ENCODE data around the gene DLK2.

The DLK2 gene

DNA sequence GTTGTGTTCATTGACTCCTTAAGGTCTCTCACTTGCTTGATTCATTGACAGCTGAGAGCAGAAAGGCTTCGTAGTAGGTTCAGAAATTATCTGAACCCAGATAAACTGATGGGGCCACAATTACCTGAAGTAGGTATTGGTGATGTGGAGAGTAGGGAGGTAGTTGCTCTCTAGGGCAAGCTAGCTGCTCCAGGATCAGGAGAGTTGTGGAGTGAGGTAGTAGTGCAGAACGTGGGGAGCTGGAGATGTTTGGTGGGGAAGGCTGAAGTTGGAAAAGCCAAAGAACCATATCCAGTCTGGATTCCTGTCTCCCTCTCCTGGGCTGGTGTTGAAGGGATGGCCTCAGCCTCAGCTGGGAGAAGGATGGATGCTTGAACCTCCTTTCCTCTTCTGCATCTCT lies 37.9 kb upstream of the DLK2 start:
- H3K4me3 Mint-ChIP-seq, result no peak overlapping the region
- ATAC-seq (replicated peaks) (no peak), DNase-seq (no peak)
- peaks cover 19 to 38% of the 10 kb centered on the region in 2 donors for H3K4me1 Mint-ChIP-seq
- H3K9me3 Mint-ChIP-seq, result no peaks in the 10 kb centered on the region
- no peaks in the 10 kb centered on the region for H3K27me3 Mint-ChIP-seq
- H3K36me3 Mint-ChIP-seq, result peaks cover 13 to 21% of the 10 kb centered on the region in 2 donors
- no peak overlapping the region for H3K27ac Mint-ChIP-seq

DNA sequence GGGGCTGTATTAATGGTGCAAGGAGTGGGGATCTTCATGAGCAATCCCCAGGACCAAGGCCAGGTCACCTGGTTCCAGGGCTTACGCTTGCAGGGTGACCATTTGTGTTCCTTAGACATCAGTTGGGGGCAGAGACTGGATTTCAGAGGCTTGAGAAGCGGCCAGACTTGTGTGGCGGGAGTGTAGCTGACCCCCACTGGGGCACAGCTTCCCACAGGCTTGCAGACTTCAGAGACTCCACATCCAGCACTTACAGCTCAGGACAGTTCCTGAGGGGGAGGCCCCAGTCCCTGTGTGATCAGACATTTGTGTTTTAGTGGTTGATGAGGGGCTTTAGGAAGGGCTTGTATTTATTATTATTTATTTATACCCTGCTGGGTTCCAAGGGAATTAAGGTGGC lies 37.3 kb upstream of the DLK2 start:
- DNase-seq (no peak), ATAC-seq (replicated peaks) (no peak)
- Mint-ChIP-seq H3K4me3 (no peak overlapping the region), H3K27ac (no peak overlapping the region), H3K27me3 (no peaks in the 10 kb centered on the region), H3K9me3 (no peaks in the 10 kb centered on the region), H3K4me1 (peaks cover 19 to 41% of the 10 kb centered on the region in 2 donors), H3K36me3 (peaks cover 13 to 23% of the 10 kb centered on the region in 2 donors)

DNA sequence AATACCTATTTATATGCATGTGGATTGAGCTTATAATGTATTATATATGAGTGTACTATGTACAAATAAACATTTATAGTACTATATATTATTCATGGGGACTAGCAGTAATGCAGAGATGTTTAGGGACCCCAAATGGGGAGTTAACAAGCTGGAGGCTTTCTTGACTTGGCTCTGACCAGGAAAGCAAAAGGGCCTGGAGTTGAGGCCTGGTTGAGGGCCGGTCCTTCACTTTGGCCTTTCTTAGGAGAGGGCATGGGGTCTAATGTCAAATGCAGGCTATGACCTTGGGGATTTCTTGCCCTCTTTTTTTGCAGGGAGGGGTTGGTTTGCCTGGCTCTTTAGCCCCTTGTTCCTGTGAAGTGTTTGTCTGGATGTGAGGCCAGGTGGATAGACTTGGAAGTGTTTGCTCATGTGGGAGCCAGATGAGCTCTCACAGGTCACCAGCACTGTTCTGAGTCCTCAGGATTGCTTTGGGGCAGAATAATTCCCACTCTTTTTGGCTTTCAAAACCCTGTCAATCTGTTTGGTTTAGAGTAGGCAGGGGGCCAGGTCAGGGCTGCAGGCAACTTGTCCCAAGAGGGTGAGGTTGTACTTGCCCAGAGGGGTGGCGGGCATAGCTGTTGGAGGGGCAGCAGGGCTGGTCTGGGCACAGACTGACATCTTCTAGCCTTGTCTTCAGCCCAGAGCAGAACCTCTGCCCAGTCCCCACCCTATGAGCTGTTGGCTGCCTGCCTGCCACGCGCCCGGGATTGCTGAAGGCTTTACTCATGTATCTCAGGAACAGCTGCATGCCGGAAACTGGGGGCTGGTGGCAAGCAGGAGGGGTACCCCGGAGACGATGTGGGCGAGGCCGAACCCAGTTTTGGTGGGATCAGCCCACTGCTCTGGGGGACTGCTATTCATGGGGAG lies 36.7 kb upstream of the DLK2 start:
- no peak for ATAC-seq (replicated peaks)
- no peaks in the 10 kb centered on the region for H3K27me3 Mint-ChIP-seq
- peaks cover 9 to 23% of the 10 kb centered on the region in 2 donors for H3K36me3 Mint-ChIP-seq

DNA sequence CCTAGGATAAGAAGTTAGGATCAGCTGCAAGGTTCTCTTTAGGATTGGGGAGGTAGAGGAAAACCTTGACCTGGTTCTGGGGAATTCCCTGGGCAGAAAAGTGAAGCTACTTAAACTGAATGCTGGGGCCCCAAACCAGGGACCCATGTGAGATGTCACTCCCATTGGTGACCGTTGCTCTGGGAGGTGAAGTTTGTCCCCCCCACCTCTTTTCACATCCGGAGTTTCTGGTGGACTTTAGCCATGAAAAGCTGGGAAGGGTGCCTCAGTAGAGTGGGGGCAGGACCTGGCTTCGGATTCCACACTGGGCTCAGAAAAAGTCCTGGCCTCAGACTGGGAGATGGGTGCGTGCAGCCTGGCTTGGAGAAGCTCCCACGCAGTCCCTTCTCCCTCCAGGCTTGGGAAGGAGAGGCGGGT lies 35.2 kb upstream of the DLK2 start:
- ATAC-seq (replicated peaks) (no peak), DNase-seq (no peak)
- peaks cover 8 to 27% of the 10 kb centered on the region in 2 donors for H3K36me3 Mint-ChIP-seq
- H3K9me3 Mint-ChIP-seq, result no peaks in the 10 kb centered on the region
- no peak overlapping the region for H3K27ac Mint-ChIP-seq
- no peak overlapping the region for H3K4me3 Mint-ChIP-seq
- H3K4me1 Mint-ChIP-seq, result peaks cover 19 to 41% of the 10 kb centered on the region in 2 donors
- H3K27me3 Mint-ChIP-seq, result no peaks in the 10 kb centered on the region

More for the DNA sequence above, 36.7 kb upstream of the DLK2 start:
- H3K9me3 Mint-ChIP-seq, result no peaks in the 10 kb centered on the region
- DNase-seq, result no peak
- no peak overlapping the region for H3K4me3 Mint-ChIP-seq
- peaks cover 19 to 41% of the 10 kb centered on the region in 2 donors for H3K4me1 Mint-ChIP-seq
- no peak overlapping the region for H3K27ac Mint-ChIP-seq

DNA sequence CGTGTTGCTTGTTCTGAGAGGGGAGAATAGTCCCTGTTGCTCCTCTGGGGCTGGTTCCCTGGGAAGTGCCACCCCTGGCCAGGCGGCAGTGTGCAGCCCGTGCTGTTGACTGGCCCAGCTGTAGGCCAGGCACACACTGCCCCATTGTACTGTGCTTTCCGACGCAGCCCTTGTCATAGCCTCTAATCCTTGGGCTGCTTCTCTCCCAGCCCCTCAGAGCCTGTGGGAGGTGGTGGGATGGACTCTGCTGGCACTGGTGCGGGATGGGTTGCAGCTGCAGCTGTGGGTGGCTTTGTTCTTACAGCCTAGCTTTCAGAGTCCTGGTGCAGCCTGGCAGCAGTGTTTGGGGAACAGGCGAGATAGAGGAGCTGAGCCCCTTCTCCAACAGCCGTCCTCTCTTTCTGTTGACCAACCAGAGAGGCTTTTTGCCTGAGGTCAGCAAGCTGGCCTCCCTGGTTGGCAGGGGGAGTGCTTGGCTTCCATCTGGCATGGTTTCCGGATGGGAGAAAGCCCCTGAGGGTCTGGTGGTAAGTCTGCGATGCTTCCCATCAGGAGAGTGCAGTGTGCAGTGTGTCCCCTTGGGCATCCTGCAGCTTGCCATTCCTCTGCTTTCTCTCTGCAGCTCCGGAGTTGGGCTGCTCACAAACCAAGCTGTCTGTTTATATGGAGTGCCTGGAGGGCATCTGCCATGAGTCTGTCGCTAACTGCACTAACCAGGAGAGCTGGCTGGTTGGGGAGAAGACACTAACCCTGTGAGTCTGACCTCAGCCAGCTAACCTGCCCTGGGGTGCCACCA lies 34.1 kb upstream of the DLK2 start:
- Mint-ChIP-seq H3K9me3 (no peaks in the 10 kb centered on the region), H3K4me1 (peaks cover 17 to 40% of the 10 kb centered on the region in 2 donors), H3K27ac (peak overlapping the region; percentile 20), H3K36me3 (peaks cover 8 to 30% of the 10 kb centered on the region in 2 donors), H3K27me3 (no peaks in the 10 kb centered on the region), H3K4me3 (no peak overlapping the region)
- ATAC-seq (replicated peaks), result no peak
- DNase-seq, result no peak

DNA sequence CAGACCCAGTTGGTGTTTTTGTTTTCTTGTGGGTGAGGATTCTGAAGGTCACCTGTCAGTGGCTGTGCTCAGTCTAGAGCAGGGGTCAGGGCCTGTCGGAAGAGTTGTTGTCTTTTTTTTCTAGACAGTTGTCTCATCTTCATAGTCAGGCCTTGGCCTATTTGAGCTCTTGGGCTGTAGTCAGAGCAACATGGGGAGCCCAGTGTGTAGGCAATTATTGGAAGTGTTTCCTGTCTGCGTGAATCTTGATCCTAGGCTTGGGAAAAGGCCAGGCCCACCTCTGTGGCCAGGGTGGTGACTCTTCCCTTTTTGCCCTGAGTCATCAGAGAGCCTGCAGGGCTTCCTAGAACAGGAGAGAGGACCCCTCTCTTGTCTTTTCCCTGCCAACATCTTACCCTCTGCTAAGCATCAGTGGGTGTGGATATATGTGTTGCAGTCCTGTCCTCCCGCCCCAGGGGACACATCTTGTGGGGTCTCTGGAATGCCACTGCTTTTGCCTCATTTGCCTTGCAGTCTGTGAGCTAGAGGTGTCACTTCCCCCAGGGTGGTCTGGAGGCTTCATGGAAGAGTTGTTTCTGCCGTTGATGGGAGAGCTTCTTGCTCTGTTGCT lies 33.4 kb upstream of the DLK2 start:
- H3K4me1 Mint-ChIP-seq, result peaks cover 17 to 36% of the 10 kb centered on the region in 2 donors
- peaks cover 8 to 27% of the 10 kb centered on the region in 2 donors for H3K36me3 Mint-ChIP-seq
- ATAC-seq (replicated peaks) (no peak), DNase-seq (no peak)
- no peaks in the 10 kb centered on the region for H3K27me3 Mint-ChIP-seq
- peak overlapping the region; percentile 59 for H3K27ac Mint-ChIP-seq
- H3K4me3 Mint-ChIP-seq, result no peak overlapping the region
- no peaks in the 10 kb centered on the region for H3K9me3 Mint-ChIP-seq

DNA sequence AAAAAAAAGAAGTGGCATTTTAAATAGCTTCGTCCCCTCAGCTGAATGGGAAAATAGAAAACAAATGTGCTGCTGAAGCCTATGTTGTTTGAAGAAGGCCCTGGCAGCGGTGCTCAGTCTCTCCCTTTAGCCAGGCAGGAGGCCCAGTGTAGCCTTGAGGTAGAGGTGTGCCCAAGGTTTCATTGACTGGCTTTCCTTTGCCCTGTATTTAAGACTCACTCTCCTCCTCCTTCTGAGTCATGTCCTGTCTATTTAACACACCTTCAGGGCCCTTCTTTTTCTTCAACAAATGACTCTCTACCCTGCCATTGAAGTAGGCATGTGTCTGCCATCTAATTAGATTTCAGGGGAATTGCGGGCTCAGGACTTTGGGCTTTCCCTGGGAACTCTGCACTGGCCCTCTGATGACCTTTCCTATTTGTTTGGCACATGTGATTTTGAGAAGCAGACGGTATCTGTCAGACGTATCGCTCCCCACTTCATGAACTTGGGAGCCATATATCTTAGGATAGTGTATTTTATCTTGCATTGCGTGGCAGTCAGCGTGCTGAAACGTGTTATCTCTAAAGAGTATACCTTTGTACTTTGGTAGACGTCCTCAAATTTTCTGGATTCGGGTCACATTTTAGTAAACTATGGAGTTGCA lies 26.4 kb upstream of the DLK2 start:
- Mint-ChIP-seq H3K27me3 (no peaks in the 10 kb centered on the region), H3K36me3 (peaks cover 5 to 15% of the 10 kb centered on the region in 2 donors), H3K4me1 (peaks cover 33 to 48% of the 10 kb centered on the region in 2 donors), H3K27ac (no peak overlapping the region), H3K9me3 (no peaks in the 10 kb centered on the region), H3K4me3 (no peak overlapping the region)
- ATAC-seq (replicated peaks) (no peak), DNase-seq (no peak)

DNA sequence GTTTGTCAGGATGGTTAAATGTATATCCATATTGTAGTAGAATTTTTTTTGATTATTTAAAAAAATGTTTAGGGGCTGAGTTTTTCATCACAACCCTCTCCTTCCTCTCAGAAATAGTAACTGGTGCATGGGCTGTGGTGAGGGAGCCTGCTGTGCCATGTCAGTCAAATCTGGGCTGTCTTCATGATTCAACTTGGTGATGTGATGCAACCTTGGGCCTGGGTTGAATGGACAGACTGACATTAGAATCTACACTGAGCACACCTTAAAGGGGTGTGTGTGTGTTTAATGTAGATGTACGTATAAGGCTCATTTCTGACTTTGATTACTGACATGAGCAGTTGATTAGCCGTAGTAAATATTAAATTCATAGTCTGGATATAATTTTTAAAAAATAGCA lies 25.7 kb upstream of the DLK2 start:
- Mint-ChIP-seq H3K4me1 (peaks cover 33 to 50% of the 10 kb centered on the region in 2 donors), H3K27me3 (no peaks in the 10 kb centered on the region), H3K9me3 (no peaks in the 10 kb centered on the region), H3K36me3 (peaks cover 5 to 13% of the 10 kb centered on the region in 2 donors), H3K4me3 (no peak overlapping the region), H3K27ac (no peak overlapping the region)
- ATAC-seq (replicated peaks), result no peak
- no peak for DNase-seq

DNA sequence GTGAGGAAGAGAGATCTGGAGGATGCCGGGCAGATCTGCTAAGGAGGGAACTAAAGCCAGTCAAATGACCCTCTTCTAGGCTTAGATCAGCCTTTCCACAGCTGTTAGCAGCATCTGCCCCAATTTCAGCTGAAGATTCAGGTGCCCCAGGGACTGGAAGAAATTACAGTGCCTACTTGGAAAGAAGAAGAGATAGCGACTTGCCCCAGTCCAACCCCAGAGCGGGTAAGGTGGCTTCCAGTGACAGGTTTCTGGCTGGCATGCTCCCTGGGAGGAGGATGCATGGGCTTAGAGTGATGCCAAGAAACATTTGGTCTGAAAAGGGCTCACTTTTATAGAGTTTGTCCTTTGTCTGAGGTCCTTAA lies 22.6 kb upstream of the DLK2 start:
- H3K4me1 Mint-ChIP-seq, result peaks cover 28 to 45% of the 10 kb centered on the region in 2 donors
- H3K9me3 Mint-ChIP-seq, result no peaks in the 10 kb centered on the region
- ATAC-seq (replicated peaks) (no peak), DNase-seq (no peak)
- H3K4me3 Mint-ChIP-seq, result peak overlapping the region; percentile 97 to 99
- peak overlapping the region; percentile 99 for H3K27ac Mint-ChIP-seq
- no peaks in the 10 kb centered on the region for H3K27me3 Mint-ChIP-seq
- peaks cover 5% of the 10 kb centered on the region in 2 donors for H3K36me3 Mint-ChIP-seq

DNA sequence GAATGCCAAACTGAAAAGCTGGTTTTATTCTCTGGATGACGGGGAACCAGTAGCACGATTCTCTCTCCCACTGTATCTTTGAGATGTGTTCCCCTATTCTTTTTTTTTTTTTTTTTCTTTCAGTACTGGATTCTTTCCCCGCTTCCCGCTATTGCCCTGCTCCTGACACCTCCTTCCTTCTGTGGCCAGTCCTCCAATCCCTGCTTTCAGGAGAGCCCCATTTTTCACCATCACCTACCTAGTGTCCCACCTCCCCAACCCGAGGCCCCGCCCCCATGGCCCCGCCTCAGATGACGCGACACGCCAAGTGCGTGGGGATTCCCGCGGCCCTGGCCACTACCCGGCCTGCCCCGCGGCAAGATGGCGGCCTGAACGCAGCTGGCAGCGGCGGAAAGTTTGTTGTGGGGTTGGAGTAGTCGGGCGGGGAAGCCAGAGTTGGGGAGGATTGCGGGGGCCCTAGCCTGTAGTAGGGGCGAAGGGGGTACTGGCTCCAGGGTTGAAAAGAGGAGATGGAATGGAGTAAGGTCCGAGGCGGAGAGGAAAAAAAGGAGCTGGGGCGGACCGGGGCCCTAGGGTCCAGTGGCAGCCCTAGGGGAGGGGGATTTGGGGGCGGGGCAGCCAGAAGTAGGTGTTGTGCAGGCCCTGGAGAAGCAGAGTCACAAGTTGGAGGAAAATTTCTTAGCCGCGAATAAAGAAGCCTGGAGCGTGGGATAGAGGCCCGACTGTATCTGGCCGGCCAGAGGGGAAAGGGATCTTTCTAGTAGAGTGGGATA lies 22.1 kb upstream of the DLK2 start, which contains the start of gene TJAP1:
Gene TJAP1 (plus strand): TSS at position 336 of the 773 bp plus-strand sequence. CDS start 21,432 bp downstream, outside the sequence.
- ATAC-seq (replicated peaks), result peak; percentile 100
- peaks cover 27 to 45% of the 10 kb centered on the region in 2 donors for H3K4me1 Mint-ChIP-seq

DNA sequence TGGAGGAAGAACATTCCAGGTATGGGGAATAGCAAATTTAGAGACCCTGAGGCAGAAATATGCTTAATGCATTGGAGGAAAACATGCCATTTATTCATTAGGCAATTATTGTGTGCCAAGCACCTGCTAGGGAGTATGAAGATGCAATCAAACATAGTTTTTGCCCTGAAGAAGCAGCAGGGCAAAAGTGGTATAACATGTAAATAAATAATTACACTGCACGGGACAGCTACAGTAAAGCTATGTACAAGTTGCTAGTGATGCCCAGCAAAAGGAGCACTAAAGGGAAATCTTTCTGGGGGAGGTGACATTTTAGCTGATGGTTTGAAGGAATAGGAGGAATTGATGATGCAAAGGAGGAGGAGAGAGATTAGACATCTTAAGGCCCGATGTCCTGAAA lies 21.4 kb upstream of the DLK2 start:
- ATAC-seq (replicated peaks), result peak; percentile 38 to 41

More for the DNA sequence above, 22.1 kb upstream of the DLK2 start, which contains the start of gene TJAP1:
- no peaks in the 10 kb centered on the region for H3K27me3 Mint-ChIP-seq
- peak within 1 kb of the TSS; percentile 97 to 99 for H3K4me3 Mint-ChIP-seq
- peak; percentile 90 for DNase-seq
- H3K27ac Mint-ChIP-seq, result peak within 1 kb of the TSS; percentile 99
- H3K9me3 Mint-ChIP-seq, result no peaks in the 10 kb centered on the region
- H3K36me3 Mint-ChIP-seq, result peaks cover 4 to 5% of the 10 kb centered on the region in 2 donors

DNA sequence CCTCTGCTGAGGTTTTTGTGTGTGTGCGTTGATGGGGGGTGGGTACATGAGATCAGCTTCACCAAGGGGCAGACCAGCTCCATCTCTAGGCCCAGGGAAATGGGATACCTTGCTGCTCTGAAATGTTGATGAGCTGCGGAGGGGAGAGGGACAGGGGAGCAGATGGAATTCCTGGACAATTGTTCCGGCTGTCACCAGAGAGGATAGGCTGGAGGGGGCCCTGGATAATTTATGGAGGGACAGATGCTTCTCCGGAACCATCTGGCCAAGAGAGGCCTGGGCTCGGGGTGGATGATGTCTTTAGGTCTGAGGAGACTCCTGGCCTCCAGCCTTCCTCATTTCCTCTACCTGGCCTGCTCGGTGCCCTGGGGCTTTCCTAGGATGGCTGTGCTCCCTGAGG lies 20.2 kb upstream of the DLK2 start:
- Mint-ChIP-seq H3K36me3 (no peaks in the 10 kb centered on the region), H3K4me3 (no peak overlapping the region), H3K27ac (no peak overlapping the region), H3K4me1 (peaks cover 16 to 38% of the 10 kb centered on the region in 2 donors), H3K9me3 (no peaks in the 10 kb centered on the region), H3K27me3 (peaks cover 9 to 11% of the 10 kb centered on the region in 2 donors)
- no peak for DNase-seq
- ATAC-seq (replicated peaks), result no peak

More for the DNA sequence above, 21.4 kb upstream of the DLK2 start:
- H3K27me3 Mint-ChIP-seq, result no peaks in the 10 kb centered on the region
- peak overlapping the region; percentile 97 to 99 for H3K4me3 Mint-ChIP-seq
- no peak for DNase-seq
- H3K9me3 Mint-ChIP-seq, result no peaks in the 10 kb centered on the region
- H3K36me3 Mint-ChIP-seq, result peaks cover 3% of the 10 kb centered on the region in 2 donors
- H3K4me1 Mint-ChIP-seq, result peaks cover 22 to 41% of the 10 kb centered on the region in 2 donors
- H3K27ac Mint-ChIP-seq, result peak overlapping the region; percentile 99

DNA sequence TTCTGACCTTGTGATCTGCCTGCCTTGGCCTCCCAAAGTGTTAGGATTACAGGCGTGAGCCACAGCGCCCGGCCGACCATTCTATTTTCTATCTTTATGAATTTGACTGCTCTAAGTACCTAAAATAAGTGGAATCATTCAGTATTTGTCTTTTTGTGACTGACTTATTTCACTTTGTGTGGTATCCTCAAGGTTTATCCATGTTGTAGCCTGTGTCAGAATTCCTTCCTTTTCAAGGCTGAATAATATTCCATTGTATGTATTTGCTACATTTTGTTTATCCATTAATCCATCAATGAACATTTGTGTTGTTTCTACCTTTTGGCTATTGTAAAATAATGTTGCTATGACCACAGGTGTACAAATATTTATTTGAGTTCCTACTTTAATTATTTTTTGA lies 17.2 kb upstream of the DLK2 start:
- no peak overlapping the region for H3K4me3 Mint-ChIP-seq
- no peak for ATAC-seq (replicated peaks)
- no peaks in the 10 kb centered on the region for H3K36me3 Mint-ChIP-seq
- H3K27me3 Mint-ChIP-seq, result peaks cover 25 to 35% of the 10 kb centered on the region in 2 donors
- no peaks in the 10 kb centered on the region for H3K9me3 Mint-ChIP-seq
- DNase-seq, result no peak
- H3K4me1 Mint-ChIP-seq, result peaks cover 3 to 10% of the 10 kb centered on the region in 2 donors
- no peak overlapping the region for H3K27ac Mint-ChIP-seq
